ENCODE results near the gene PI16. TPM values are rescaled to one million over a fixed set of nuclear protein-coding genes. Genes with fewer than 3 reads are reported as not detected.

The PI16 gene
- total and polyA plus RNA-seq, 5 donors: 35.0 to 125 (median 48.4) TPM

DNA sequence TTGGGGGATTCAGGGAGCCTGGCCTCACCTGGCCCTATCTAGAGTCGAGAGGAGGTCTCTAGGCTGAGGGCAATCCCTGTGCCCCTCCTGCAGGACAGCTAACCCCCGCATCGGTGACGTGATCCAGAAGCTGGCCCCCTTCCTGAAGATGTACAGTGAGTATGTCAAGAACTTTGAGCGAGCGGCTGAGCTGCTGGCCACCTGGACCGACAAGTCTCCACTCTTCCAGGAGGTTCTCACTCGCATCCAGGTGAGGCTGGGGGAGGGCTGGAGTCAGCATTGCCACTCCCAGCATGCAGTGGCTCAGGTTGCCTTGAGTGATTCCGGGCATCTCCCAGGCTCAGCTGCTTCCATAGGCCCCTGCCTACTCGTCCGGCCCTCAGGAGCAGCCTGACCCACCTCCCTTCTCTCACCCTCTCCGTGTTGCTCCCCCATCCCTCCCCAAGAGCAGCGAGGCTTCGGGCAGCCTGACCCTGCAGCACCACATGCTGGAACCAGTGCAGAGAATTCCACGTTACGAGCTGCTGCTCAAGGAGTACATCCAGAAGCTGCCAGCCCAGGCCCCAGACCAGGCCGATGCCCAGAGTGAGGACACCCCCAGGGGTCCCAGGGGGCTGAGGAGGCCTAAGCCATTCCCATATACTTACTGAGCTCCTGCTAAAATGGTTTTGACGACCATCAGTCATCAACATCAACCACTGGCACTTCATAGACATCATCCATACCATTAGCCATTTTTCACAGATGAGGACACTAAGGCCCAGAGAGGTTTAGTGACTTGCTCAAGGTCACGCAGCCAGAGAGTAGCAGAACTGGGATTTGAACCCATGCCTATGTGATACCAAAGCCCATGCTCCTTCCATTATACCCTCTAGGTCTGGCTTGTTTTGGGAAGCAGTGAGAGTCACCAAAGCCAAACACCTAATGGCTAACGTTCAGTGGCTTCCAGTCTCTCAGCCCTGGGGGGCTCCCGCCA, 59.3 kb downstream of the PI16 start:
- Histone ChIP-seq H3K27ac (ENCODE audit: low read length) (no peak overlapping the region), H3K4me1 (ENCODE audit: control insufficient read depth, insufficient read depth, low read length) (peaks cover 3% of the 10 kb centered on the region), H3K27me3 (ENCODE audit: control insufficient read depth, insufficient read depth) (no peaks in the 10 kb centered on the region), H3K9me3 (ENCODE audit: control insufficient read depth, low read length) (no peaks in the 10 kb centered on the region), H3K4me3 (ENCODE audit: low read length) (no peak overlapping the region)
- ATAC-seq (no peak), DNase-seq (no peak)
- intact Hi-C loops (cut with DNase I): loop anchor here in 3 of 4 donors (10.0 kb wide), 1 partner anchor 249 kb away; no protein-coding TSS in a partner anchor
- WGBS: 85% methylated on average over 21 of the region's 21 CpGs

Other genes starting within 250 kb of the PI16 start
- gene CPNE5, start 115.3 kb upstream of the PI16 start, total RNA-seq: 10 to 100 TPM; 31.7 to 80.9 (median 70.3) TPM
- 27.5 TPM for gene CPNE5, start 115.3 kb upstream of the PI16 start, polyA plus RNA-seq
- 10 to 100 TPM; 49.4 to 72.4 (median 63.7) TPM for gene PPIL1, start 79.9 kb upstream of the PI16 start, total RNA-seq
- gene PPIL1, start 79.9 kb upstream of the PI16 start, polyA plus RNA-seq: 75.6 TPM
- gene C6orf89, start 68.8 kb upstream of the PI16 start, total RNA-seq: 10 to 100 TPM; 69.4 to 83.9 (median 79.1) TPM
- 53.2 TPM for gene C6orf89, start 68.8 kb upstream of the PI16 start, polyA plus RNA-seq
- gene MTCH1, start 31.5 kb downstream of the PI16 start, total RNA-seq: 100 to 1,000 TPM; 217 to 249 (median 227) TPM
- gene MTCH1, start 31.5 kb downstream of the PI16 start, polyA plus RNA-seq: 198 TPM
- 10 to 100 TPM in 2 of 4 donors, 1 to 10 TPM in 2; 6.4 to 14.0 (median 10.7) TPM for gene FGD2, start 50.9 kb downstream of the PI16 start, total RNA-seq
- 5.1 TPM for gene FGD2, start 50.9 kb downstream of the PI16 start, polyA plus RNA-seq
- 10 to 100 TPM; 22.5 to 72.5 (median 32.1) TPM for gene PIM1, start 215.4 kb downstream of the PI16 start, total RNA-seq
- gene PIM1, start 215.4 kb downstream of the PI16 start, polyA plus RNA-seq: 44.2 TPM

Data from right cardiac atrium (tissue), 5 donors.